WTC11 (cell line): ENCODE results near the gene ABHD16B. TPM values are rescaled to one million over a fixed set of nuclear protein-coding genes. Genes with fewer than 3 reads are reported as not detected.
A peak's percentile ranks its signal among the peaks of the same experiment; 100 is the strongest.

Source experiments
- ATAC-seq: fragments of 200-7000 bp; cut with Tn5 transposase; 2 replicates; pipeline ENCODE4 v1.10.0; 2021; ENCODE audit warnings: mild to moderate bottlenecking, moderate library complexity
- CTCF ChIA-PET: fragments of 300-600 bp; sonication (Branson Sonifier 250); formaldehyde crosslinking; loops from one replicate; lab custom pipeline; 2021; ENCODE audit warnings: antibody characterized with exemption; lab: Charles Lee
- POLR2A ChIA-PET: fragments of 350-600 bp; sonication (Branson Sonifier 250); formaldehyde crosslinking; loops from one replicate; lab custom pipeline; 2021; ENCODE audit warnings: antibody characterized with exemption; lab: Charles Lee
- DNase-seq: peaks from one replicate; pipeline ENCODE4 v3.0.0; 2021; ENCODE audit warnings: low spot score
- H3K27ac Mint-ChIP-seq: 2 replicates; pipeline ENCODE4 v1.8.0; 2021; ENCODE audit warnings: mixed read lengths
- H3K27me3 Mint-ChIP-seq: 2 replicates; pipeline ENCODE4 v1.8.0; 2021; ENCODE audit warnings: low read depth, mild to moderate bottlenecking, moderate library complexity, mixed read lengths
- H3K36me3 Mint-ChIP-seq: 2 replicates; pipeline ENCODE4 v1.8.0; 2021; ENCODE audit warnings: mixed read lengths
- H3K4me1 Mint-ChIP-seq: 2 replicates; pipeline ENCODE4 v1.8.0; 2022; ENCODE audit warnings: mixed read lengths
- H3K4me3 Mint-ChIP-seq: 2 replicates; pipeline ENCODE4 v1.8.0; 2021; ENCODE audit warnings: mild to moderate bottlenecking, moderate library complexity, mixed read lengths
- H3K9me3 Mint-ChIP-seq: 2 replicates; pipeline ENCODE4 v1.8.0; 2021; ENCODE audit warnings: mixed read lengths
- ATF3 ChIP-seq: sonication (generic); formaldehyde crosslinking; conservative IDR thresholded peaks from 2 replicates; pipeline ENCODE4 v1.8.1; 2022; ENCODE audit warnings: mild to moderate bottlenecking, missing genetic modification reagents
- ATF6 ChIP-seq: sonication (generic); formaldehyde crosslinking; IDR thresholded peaks from 2 replicates; pipeline ENCODE4 v1.8.1; 2023; ENCODE audit warnings: mild to moderate bottlenecking, missing genetic modification reagents
- E2F5 ChIP-seq: sonication (generic); formaldehyde crosslinking; IDR thresholded peaks from 2 replicates; pipeline ENCODE4 v1.8.1; 2022; ENCODE audit warnings: mild to moderate bottlenecking, moderate library complexity, missing genetic modification reagents
- ELF4 ChIP-seq: sonication (generic); formaldehyde crosslinking; IDR thresholded peaks from 2 replicates; pipeline ENCODE4 v1.8.1; 2022; ENCODE audit warnings: low read depth, mild to moderate bottlenecking, moderate library complexity, missing genetic modification reagents
- ESRRA ChIP-seq: sonication (generic); formaldehyde crosslinking; IDR thresholded peaks from 2 replicates; pipeline ENCODE4 v1.8.1; 2022; ENCODE audit warnings: mild to moderate bottlenecking, missing genetic modification reagents, borderline replicate concordance
- ETV6 ChIP-seq: sonication (generic); formaldehyde crosslinking; IDR thresholded peaks from 2 replicates; pipeline ENCODE4 v1.8.1; 2022; ENCODE audit warnings: mild to moderate bottlenecking, missing genetic modification reagents
- FOXP1 ChIP-seq: sonication (generic); formaldehyde crosslinking; IDR thresholded peaks from 2 replicates; pipeline ENCODE4 v1.8.0; 2022; ENCODE audit warnings: missing genetic modification reagents, mild to moderate bottlenecking, moderate library complexity, borderline replicate concordance
- GTF2I ChIP-seq: fragments of 250-450 bp; sonication (Bioruptor Pico); conservative IDR thresholded peaks from 2 replicates; pipeline ENCODE4 v1.4.0; 2021; ENCODE audit warnings: mild to moderate bottlenecking
- HMGA2 ChIP-seq: fragments of 250-450 bp; sonication (Bioruptor Pico); IDR thresholded peaks from 2 replicates; pipeline ENCODE4 v1.4.0; 2021; ENCODE audit warnings: mild to moderate bottlenecking, moderate library complexity
- HMGXB4 ChIP-seq: sonication (generic); formaldehyde crosslinking; IDR thresholded peaks from 2 replicates; pipeline ENCODE4 v1.8.1; 2023; ENCODE audit warnings: mild to moderate bottlenecking, moderate library complexity, missing genetic modification reagents
- IRF1 ChIP-seq: sonication (generic); formaldehyde crosslinking; IDR thresholded peaks from 2 replicates; pipeline ENCODE4 v1.8.0; 2023; ENCODE audit warnings: missing genetic modification reagents
- MLX ChIP-seq: sonication (generic); formaldehyde crosslinking; IDR thresholded peaks from 2 replicates; pipeline ENCODE4 v1.8.1; 2023; ENCODE audit warnings: mild to moderate bottlenecking, missing genetic modification reagents, moderate library complexity
- MYBL2 ChIP-seq: sonication (generic); formaldehyde crosslinking; IDR thresholded peaks from 2 replicates; pipeline ENCODE4 v1.8.1; 2023; ENCODE audit warnings: mild to moderate bottlenecking, moderate library complexity, missing genetic modification reagents
- NR2C2 ChIP-seq: sonication (generic); formaldehyde crosslinking; IDR thresholded peaks from 2 replicates; pipeline ENCODE4 v1.8.0; 2022; ENCODE audit warnings: mild to moderate bottlenecking, missing genetic modification reagents
- PRDM15 ChIP-seq: sonication (generic); formaldehyde crosslinking; IDR thresholded peaks from 2 replicates; pipeline ENCODE4 v1.8.0; 2022; ENCODE audit warnings: missing genetic modification reagents
- SMAD3 ChIP-seq: sonication (generic); formaldehyde crosslinking; IDR thresholded peaks from 2 replicates; pipeline ENCODE4 v1.8.0; 2022; ENCODE audit warnings: missing genetic modification reagents, mild to moderate bottlenecking, borderline replicate concordance
- SMAD4 ChIP-seq: sonication (generic); formaldehyde crosslinking; IDR thresholded peaks from 2 replicates; pipeline ENCODE4 v1.8.0; 2022; ENCODE audit warnings: mild to moderate bottlenecking, missing genetic modification reagents
- ZBTB43 ChIP-seq: sonication (generic); formaldehyde crosslinking; IDR thresholded peaks from 2 replicates; pipeline ENCODE4 v1.8.1; 2023; ENCODE audit warnings: mild to moderate bottlenecking, missing genetic modification reagents
- ZNF121 ChIP-seq: sonication (generic); formaldehyde crosslinking; IDR thresholded peaks from 2 replicates; pipeline ENCODE4 v1.8.0; 2023; ENCODE audit warnings: missing genetic modification reagents
- ZNF219 ChIP-seq: sonication (generic); formaldehyde crosslinking; IDR thresholded peaks from 2 replicates; pipeline ENCODE4 v1.8.0; 2023; ENCODE audit warnings: missing genetic modification reagents, mild to moderate bottlenecking, borderline replicate concordance
- ZNF232 ChIP-seq: sonication (generic); formaldehyde crosslinking; IDR thresholded peaks from 2 replicates; pipeline ENCODE4 v1.8.0; 2022; ENCODE audit warnings: mild to moderate bottlenecking, missing genetic modification reagents
- ZNF512 ChIP-seq: sonication (generic); formaldehyde crosslinking; IDR thresholded peaks from 2 replicates; pipeline ENCODE4 v1.8.1; 2022; ENCODE audit warnings: missing genetic modification reagents, borderline replicate concordance
- total RNA-seq: library from RNA; stranded (reverse); gene quantifications from 3 replicates; pipeline ENCODE4 v1.2.3, GENCODE V29; 2021

ABHD16B gene
- total RNA-seq, 1 experiment from 2014 or later: 0.11 TPM

- peak overlapping the region; percentile 43; the same call in 1 of the 2 replicates for H3K4me3 Mint-ChIP-seq
- no peaks in the 10 kb centered on the region for H3K36me3 Mint-ChIP-seq
- ChIA-PET POLR2A (interaction anchor here (0.7 to 1.2 kb wide), 4 partner anchors 10 to 21 kb away, joined by 3 to 7 read pairs (median 5); no protein-coding TSS in a partner anchor), CTCF (interaction anchor here (0.7 to 3.9 kb wide), 13 partner anchors 10 to 320 kb away, joined by 3 to 34 read pairs (median 5); partner anchors contain the start of genes PRPF6 and SLC2A4RG)
- H3K27ac Mint-ChIP-seq: no peak overlapping the region
- DNase-seq (no peak), ATAC-seq (no peak)
- TF ChIP-seq FOXP1 (CRISPR knock-in tag): no peak
- no peak for TF ChIP-seq ZNF512 (CRISPR knock-in tag)
- TF ChIP-seq E2F5 (CRISPR knock-in tag): no peak
- TF ChIP-seq NR2C2 (CRISPR knock-in tag): no peak
- 0 out of 2 replicates have a peak, but pooled peaks have one; percentile 19 for TF ChIP-seq ETV6 (CRISPR knock-in tag)
- no peak for TF ChIP-seq SMAD4 (CRISPR knock-in tag)
- TF ChIP-seq HMGA2: no peak
- TF ChIP-seq ZBTB43 (CRISPR knock-in tag): no peak
- no peak for TF ChIP-seq ZNF121
- TF ChIP-seq ZNF232 (CRISPR knock-in tag): no peak
- TF ChIP-seq ATF3 (CRISPR knock-in tag): no peak
- peak; percentile 95 for TF ChIP-seq PRDM15 (CRISPR knock-in tag)
- no peak for TF ChIP-seq ATF6 (CRISPR knock-in tag)
- no peak for TF ChIP-seq IRF1 (CRISPR knock-in tag)
- no peak for TF ChIP-seq MLX
- 0 out of 2 replicates have a peak, but pooled peaks have one; percentile 11 for TF ChIP-seq ZNF219 (CRISPR knock-in tag)
- no peak for TF ChIP-seq SMAD3 (CRISPR knock-in tag)
- TF ChIP-seq ESRRA (CRISPR knock-in tag): no peak
- TF ChIP-seq HMGXB4 (CRISPR knock-in tag): no peak
- TF ChIP-seq ELF4 (CRISPR knock-in tag): no peak
- 0 out of 2 replicates have a peak, but pooled peaks have one; percentile 20 for TF ChIP-seq MYBL2
- TF ChIP-seq GTF2I (CRISPR knock-in tag): no peak
- no peaks in the 10 kb centered on the region for H3K9me3 Mint-ChIP-seq
- peaks cover 44% of the 10 kb centered on the region for H3K4me1 Mint-ChIP-seq
- peaks cover 9% of the 10 kb centered on the region for H3K27me3 Mint-ChIP-seq
Observed at GRCh38 chr20:63857764-63858392, 3.4 kb upstream of the ABHD16B start.
